Measurements from ENCODE around the gene DESI2.

DESI2 gene

GRCh38 chr1:244755673-244756072, 102.7 kb downstream of the DESI2 start:
- H3K4me1 ChIP-seq (ENCODE audit: control insufficient read depth, insufficient read depth, low read length, poor library complexity, severe bottlenecking) = no peaks in the 10 kb centered on the region
- H3K9me3 ChIP-seq (ENCODE audit: control insufficient read depth, low read length) = no peaks in the 10 kb centered on the region
- H3K36me3 ChIP-seq (ENCODE audit: control insufficient read depth, insufficient read depth, low read length) = no peaks in the 10 kb centered on the region
- 94 to 95% methylated on average over 7 of the region's 7 CpGs for WGBS, 2 experiments (ENCODE audit: insufficient coverage in 2 of 2)
- H3K4me3 ChIP-seq (ENCODE audit: extremely low read depth, insufficient read depth, low read length, poor library complexity, severe bottlenecking) = no peak overlapping the region
- H3K27ac ChIP-seq (ENCODE audit: low read depth, low read length, severe bottlenecking) = no peak overlapping the region

- no peak overlapping the region for H3K27ac ChIP-seq (ENCODE audit: low read depth, low read length, severe bottlenecking)
- no peak overlapping the region for H3K4me3 ChIP-seq (ENCODE audit: extremely low read depth, insufficient read depth, low read length, poor library complexity, severe bottlenecking)
- no peaks in the 10 kb centered on the region for H3K9me3 ChIP-seq (ENCODE audit: control insufficient read depth, low read length)
- WGBS, 2 experiments (ENCODE audit: insufficient coverage in 2 of 2) = 93 to 96% methylated on average over 14 of the region's 15 CpGs
- H3K4me1 ChIP-seq (ENCODE audit: control insufficient read depth, insufficient read depth, low read length, poor library complexity, severe bottlenecking) = no peaks in the 10 kb centered on the region
- no peaks in the 10 kb centered on the region for H3K36me3 ChIP-seq (ENCODE audit: control insufficient read depth, insufficient read depth, low read length)
Observed at GRCh38 chr1:244757091-244757939, 104.4 kb downstream of the DESI2 start.

Data from mesodermal cell (in vitro differentiated cells).